ENCODE results near the gene NDUFAF8. TPM values are rescaled to one million over a fixed set of nuclear protein-coding genes. Genes with fewer than 3 reads are reported as not detected.

The NDUFAF8 gene
- total RNA-seq, 1 donor from 2014 or later: 15.7 TPM

DNA sequence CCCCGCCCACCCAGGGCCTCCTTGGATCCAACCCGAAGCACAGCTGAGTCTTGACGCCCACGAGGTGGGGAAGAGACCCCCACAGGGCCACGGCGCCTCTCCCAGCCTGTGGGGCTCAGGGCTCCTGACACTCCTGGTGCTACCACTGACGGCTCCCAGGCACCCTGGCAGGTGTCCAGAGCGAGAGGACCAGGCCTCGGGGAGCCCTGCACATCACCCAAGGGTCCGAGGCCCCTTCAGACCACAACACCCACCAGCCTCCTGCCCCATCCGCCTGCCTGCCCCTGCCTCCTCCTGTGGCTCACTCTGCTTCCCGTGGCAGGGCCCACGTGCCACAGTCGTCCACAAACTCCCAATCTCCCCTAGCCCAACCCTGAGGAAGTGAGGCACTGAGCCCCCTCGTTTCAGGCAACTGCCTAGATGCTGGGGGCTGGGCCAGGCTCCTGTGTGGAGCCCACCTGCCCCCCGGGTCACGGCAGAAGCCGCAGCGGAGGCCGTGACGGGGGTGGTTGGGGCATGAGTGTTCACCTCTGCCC lies 44.8 kb upstream of the NDUFAF8 start:
- Histone ChIP-seq H3K27ac (ENCODE audit: low read depth, low read length) (no peak overlapping the region), H3K4me1 (ENCODE audit: control insufficient read depth in 3 of 3, insufficient read depth in 3 of 3, low read length in 3 of 3) (peaks cover 0 to 3% (median 0%) of the 10 kb centered on the region in 3 donors), H3K9ac (ENCODE audit: low read depth in 1 of 3, low read length in 3 of 3) (no peak overlapping the region), H3K4me3 (ENCODE audit: low read length in 3 of 3) (no peak overlapping the region), H3K36me3 (ENCODE audit: control insufficient read depth in 3 of 3, insufficient read depth in 3 of 3, low read length in 3 of 3) (peaks cover 2 to 8% (median 4%) of the 10 kb centered on the region in 3 donors), H3K27me3 (ENCODE audit: control insufficient read depth in 3 of 3, insufficient read depth in 3 of 3, low read length in 3 of 3) (no peaks in the 10 kb centered on the region), H3K9me3 (ENCODE audit: control insufficient read depth in 3 of 3, low read length in 3 of 3) (no peaks in the 10 kb centered on the region)

GRCh38 chr17:81194941-81195901 lies 43.9 kb upstream of the NDUFAF8 start:
- Histone ChIP-seq H3K36me3 (ENCODE audit: control insufficient read depth in 3 of 3, insufficient read depth in 3 of 3, low read length in 3 of 3) (peaks cover 2 to 7% (median 6%) of the 10 kb centered on the region in 3 donors), H3K9me3 (ENCODE audit: control insufficient read depth in 3 of 3, low read length in 3 of 3) (no peaks in the 10 kb centered on the region)

DNA sequence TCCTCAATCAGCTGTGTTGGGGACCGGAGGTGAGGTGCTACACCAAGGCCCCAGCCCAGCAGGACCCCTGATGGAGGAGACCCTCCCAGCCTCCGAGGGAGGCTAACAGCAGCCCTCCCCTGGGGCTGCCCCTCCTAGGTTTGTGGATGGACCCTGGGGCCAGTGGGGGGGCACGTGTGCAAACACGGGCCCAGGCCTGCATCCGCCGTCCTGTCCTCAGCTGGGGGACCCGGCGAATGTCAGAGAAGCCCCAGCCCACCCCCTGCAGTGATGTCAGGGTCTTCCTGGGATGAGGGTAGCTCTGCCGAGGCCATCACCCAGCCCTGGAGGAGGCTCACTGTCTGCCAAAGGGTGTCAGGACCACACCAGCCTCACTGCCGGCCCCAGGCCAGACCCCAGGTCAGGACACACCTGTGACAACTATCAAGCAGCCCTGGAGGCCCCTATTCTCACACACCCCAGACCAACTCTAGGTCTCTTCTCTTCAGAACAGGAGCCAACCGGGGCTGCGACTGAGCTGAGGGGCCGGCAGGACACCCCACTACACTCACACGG lies 43.1 kb upstream of the NDUFAF8 start:
- Histone ChIP-seq H3K9ac (ENCODE audit: low read depth in 1 of 3, low read length in 3 of 3) (no peak overlapping the region), H3K27me3 (ENCODE audit: control insufficient read depth in 3 of 3, insufficient read depth in 3 of 3, low read length in 3 of 3) (no peaks in the 10 kb centered on the region), H3K4me1 (ENCODE audit: control insufficient read depth in 3 of 3, insufficient read depth in 3 of 3, low read length in 3 of 3) (peaks cover 0 to 5% (median 0%) of the 10 kb centered on the region in 3 donors), H3K36me3 (ENCODE audit: control insufficient read depth in 3 of 3, insufficient read depth in 3 of 3, low read length in 3 of 3) (peaks cover 2 to 7% (median 6%) of the 10 kb centered on the region in 3 donors), H3K9me3 (ENCODE audit: control insufficient read depth in 3 of 3, low read length in 3 of 3) (no peaks in the 10 kb centered on the region), H3K27ac (ENCODE audit: low read depth, low read length) (no peak overlapping the region), H3K4me3 (ENCODE audit: low read length in 3 of 3) (no peak overlapping the region)

More at GRCh38 chr17:81194941-81195901, 43.9 kb upstream of the NDUFAF8 start:
- Histone ChIP-seq H3K27ac (ENCODE audit: low read depth, low read length) (no peak overlapping the region), H3K4me3 (ENCODE audit: low read length in 3 of 3) (no peak overlapping the region), H3K4me1 (ENCODE audit: control insufficient read depth in 3 of 3, insufficient read depth in 3 of 3, low read length in 3 of 3) (peaks cover 0 to 3% (median 0%) of the 10 kb centered on the region in 3 donors), H3K9ac (ENCODE audit: low read depth in 1 of 3, low read length in 3 of 3) (no peak overlapping the region), H3K27me3 (ENCODE audit: control insufficient read depth in 3 of 3, insufficient read depth in 3 of 3, low read length in 3 of 3) (no peaks in the 10 kb centered on the region)

DNA sequence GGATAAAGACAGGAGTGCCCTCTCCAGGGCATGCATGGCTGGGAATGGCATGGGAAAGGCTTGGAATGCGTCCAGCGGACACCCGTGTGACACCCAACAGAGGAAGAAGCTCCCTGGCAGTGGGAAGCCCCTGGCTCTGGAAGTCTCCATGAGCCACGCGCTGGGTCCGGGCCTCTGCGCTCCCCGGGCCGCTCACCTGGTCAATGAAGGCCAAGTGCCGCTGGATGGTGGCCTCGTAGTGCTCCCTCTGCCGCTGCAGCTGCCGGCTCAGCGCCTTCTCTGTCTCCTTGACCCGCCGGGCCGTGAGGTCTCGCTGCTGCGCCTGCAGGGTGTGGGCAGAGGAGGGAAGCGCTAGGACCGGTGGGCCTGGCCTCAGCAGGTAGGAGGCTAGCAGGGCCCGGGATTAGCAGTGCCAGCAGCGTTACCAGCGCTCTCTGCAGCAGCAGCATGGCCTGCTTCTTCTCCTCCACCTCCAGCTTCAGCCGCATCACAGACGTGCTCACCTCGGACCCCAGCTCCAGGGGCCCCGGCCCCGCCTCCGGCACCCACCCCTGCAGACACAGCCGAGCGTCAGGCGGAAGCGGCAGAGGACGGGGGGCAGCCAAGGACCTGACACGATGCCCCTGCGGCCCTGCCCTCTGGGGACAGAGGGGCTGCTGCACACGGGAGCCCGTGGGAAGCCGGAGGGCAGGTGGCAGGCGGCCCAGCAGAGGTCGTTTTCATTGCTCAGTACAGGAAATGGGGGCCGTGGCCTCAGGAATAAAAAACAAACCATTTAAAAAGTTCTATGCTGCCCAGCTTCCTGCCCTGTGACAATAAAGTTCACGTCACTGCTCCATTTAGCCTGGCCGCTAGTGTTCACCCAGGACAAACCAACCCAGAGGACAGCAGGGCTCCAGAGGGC lies 42.4 kb upstream of the NDUFAF8 start:
- no peak overlapping the region for H3K9ac ChIP-seq (ENCODE audit: low read depth in 1 of 3, low read length in 3 of 3)
- H3K4me3 ChIP-seq (ENCODE audit: low read length in 3 of 3): no peak overlapping the region
- H3K27me3 ChIP-seq (ENCODE audit: control insufficient read depth in 3 of 3, insufficient read depth in 3 of 3, low read length in 3 of 3): no peaks in the 10 kb centered on the region
- no peaks in the 10 kb centered on the region for H3K9me3 ChIP-seq (ENCODE audit: control insufficient read depth in 3 of 3, low read length in 3 of 3)
- peaks cover 0 to 5% (median 0%) of the 10 kb centered on the region in 3 donors for H3K4me1 ChIP-seq (ENCODE audit: control insufficient read depth in 3 of 3, insufficient read depth in 3 of 3, low read length in 3 of 3)
- peaks cover 0 to 7% (median 6%) of the 10 kb centered on the region in 3 donors for H3K36me3 ChIP-seq (ENCODE audit: control insufficient read depth in 3 of 3, insufficient read depth in 3 of 3, low read length in 3 of 3)
- no peak overlapping the region for H3K27ac ChIP-seq (ENCODE audit: low read depth, low read length)

DNA sequence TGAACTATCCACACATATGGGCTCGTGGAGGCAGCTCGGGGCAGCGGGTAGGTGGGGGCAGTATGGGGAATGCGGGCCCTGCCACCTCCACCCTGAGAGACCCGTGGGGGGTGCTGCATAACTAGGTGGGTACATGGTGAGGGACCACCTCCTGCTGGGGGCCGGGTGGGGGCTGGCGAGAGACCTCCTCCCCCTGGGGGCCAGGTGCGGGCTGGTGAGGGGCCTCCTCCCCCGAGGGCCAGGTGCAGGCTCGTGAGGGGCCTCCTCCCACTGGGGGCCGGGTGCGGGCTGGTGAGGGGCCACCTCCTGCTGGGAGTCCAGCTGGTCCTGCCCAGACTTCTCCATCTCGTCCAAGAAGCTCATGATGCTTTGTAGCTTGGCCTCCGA lies 41.7 kb upstream of the NDUFAF8 start:
- H3K4me1 ChIP-seq (ENCODE audit: control insufficient read depth in 3 of 3, insufficient read depth in 3 of 3, low read length in 3 of 3): peaks cover 0 to 5% (median 0%) of the 10 kb centered on the region in 3 donors
- H3K27me3 ChIP-seq (ENCODE audit: control insufficient read depth in 3 of 3, insufficient read depth in 3 of 3, low read length in 3 of 3): no peaks in the 10 kb centered on the region
- H3K4me3 ChIP-seq (ENCODE audit: low read length in 3 of 3): no peak overlapping the region
- no peak overlapping the region for H3K27ac ChIP-seq (ENCODE audit: low read depth, low read length)
- peaks cover 0 to 7% (median 6%) of the 10 kb centered on the region in 3 donors for H3K36me3 ChIP-seq (ENCODE audit: control insufficient read depth in 3 of 3, insufficient read depth in 3 of 3, low read length in 3 of 3)
- H3K9ac ChIP-seq (ENCODE audit: low read depth in 1 of 3, low read length in 3 of 3): no peak overlapping the region
- no peaks in the 10 kb centered on the region for H3K9me3 ChIP-seq (ENCODE audit: control insufficient read depth in 3 of 3, low read length in 3 of 3)

DNA sequence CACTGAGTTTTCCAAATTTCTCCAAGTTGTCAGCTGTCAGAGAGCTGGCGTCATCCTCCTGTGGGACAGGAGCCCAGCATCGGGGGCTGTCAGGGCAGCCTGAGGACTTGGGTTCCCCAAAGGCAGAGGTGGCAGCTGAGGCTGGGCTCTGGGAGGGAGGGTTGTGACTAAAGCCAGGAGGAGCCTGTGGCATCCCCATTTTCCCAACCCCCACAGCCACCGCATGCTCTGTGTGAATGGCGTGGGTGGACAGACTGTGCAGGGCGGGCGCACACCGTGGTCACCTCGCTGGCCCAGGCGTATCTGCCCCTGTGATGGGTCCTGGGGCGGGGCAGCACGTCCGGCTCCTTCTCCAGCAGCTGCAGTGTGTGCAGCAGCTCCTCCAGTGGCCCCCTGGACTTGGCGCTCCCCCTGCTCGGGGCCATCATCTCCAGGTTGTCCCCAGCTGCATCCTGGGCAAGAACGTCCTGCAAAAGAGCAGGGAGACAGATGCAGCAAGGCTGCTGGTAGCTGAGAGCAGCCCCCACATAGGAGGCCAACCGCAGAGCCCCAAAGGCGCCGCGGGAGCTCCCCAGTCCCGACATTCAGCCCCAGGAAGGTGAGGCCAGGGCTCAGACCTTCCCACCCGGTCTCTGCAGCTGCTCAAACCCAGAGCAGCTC lies 41.2 kb upstream of the NDUFAF8 start:
- no peaks in the 10 kb centered on the region for H3K9me3 ChIP-seq (ENCODE audit: control insufficient read depth in 3 of 3, low read length in 3 of 3)
- peaks cover 0 to 7% (median 6%) of the 10 kb centered on the region in 3 donors for H3K36me3 ChIP-seq (ENCODE audit: control insufficient read depth in 3 of 3, insufficient read depth in 3 of 3, low read length in 3 of 3)
- H3K4me3 ChIP-seq (ENCODE audit: low read length in 3 of 3): no peak overlapping the region
- no peak overlapping the region for H3K9ac ChIP-seq (ENCODE audit: low read depth in 1 of 3, low read length in 3 of 3)
- H3K4me1 ChIP-seq (ENCODE audit: control insufficient read depth in 3 of 3, insufficient read depth in 3 of 3, low read length in 3 of 3): peaks cover 0 to 5% (median 0%) of the 10 kb centered on the region in 3 donors
- no peaks in the 10 kb centered on the region for H3K27me3 ChIP-seq (ENCODE audit: control insufficient read depth in 3 of 3, insufficient read depth in 3 of 3, low read length in 3 of 3)
- no peak overlapping the region for H3K27ac ChIP-seq (ENCODE audit: low read depth, low read length)

GRCh38 chr17:81198826-81199481 lies 40.2 kb upstream of the NDUFAF8 start:
- H3K9ac ChIP-seq (ENCODE audit: low read depth in 1 of 3, low read length in 3 of 3): no peak overlapping the region
- H3K9me3 ChIP-seq (ENCODE audit: control insufficient read depth in 3 of 3, low read length in 3 of 3): no peaks in the 10 kb centered on the region
- no peak overlapping the region for H3K4me3 ChIP-seq (ENCODE audit: low read length in 3 of 3)
- no peaks in the 10 kb centered on the region for H3K27me3 ChIP-seq (ENCODE audit: control insufficient read depth in 3 of 3, insufficient read depth in 3 of 3, low read length in 3 of 3)
- peaks cover 0 to 9% (median 6%) of the 10 kb centered on the region in 3 donors for H3K36me3 ChIP-seq (ENCODE audit: control insufficient read depth in 3 of 3, insufficient read depth in 3 of 3, low read length in 3 of 3)
- H3K4me1 ChIP-seq (ENCODE audit: control insufficient read depth in 3 of 3, insufficient read depth in 3 of 3, low read length in 3 of 3): peaks cover 0 to 5% (median 0%) of the 10 kb centered on the region in 3 donors
- no peak overlapping the region for H3K27ac ChIP-seq (ENCODE audit: low read depth, low read length)

DNA sequence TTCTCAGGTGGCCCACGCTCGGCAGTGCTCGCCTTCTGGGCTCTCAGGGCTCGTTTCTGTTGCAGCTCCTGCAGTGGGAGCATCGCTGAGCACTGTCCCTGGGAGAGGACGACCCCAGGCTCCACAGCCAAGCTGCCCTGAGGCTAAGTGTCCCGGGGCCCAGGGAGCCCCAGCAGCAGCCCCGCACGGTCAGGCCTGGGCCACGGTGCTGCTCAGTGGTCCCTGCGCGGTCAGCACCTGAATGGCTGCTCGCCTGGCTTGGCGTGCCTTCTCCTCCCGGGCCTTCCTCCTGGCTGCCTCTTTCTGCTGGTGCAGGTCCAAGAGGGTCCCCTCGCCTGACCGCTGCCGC lies 39.7 kb upstream of the NDUFAF8 start:
- Histone ChIP-seq H3K27ac (ENCODE audit: low read depth, low read length) (no peak overlapping the region), H3K4me3 (ENCODE audit: low read length in 3 of 3) (no peak overlapping the region), H3K9me3 (ENCODE audit: control insufficient read depth in 3 of 3, low read length in 3 of 3) (no peaks in the 10 kb centered on the region), H3K36me3 (ENCODE audit: control insufficient read depth in 3 of 3, insufficient read depth in 3 of 3, low read length in 3 of 3) (peaks cover 0 to 9% (median 6%) of the 10 kb centered on the region in 3 donors), H3K4me1 (ENCODE audit: control insufficient read depth in 3 of 3, insufficient read depth in 3 of 3, low read length in 3 of 3) (peaks cover 0 to 5% (median 0%) of the 10 kb centered on the region in 3 donors), H3K9ac (ENCODE audit: low read depth in 1 of 3, low read length in 3 of 3) (no peak overlapping the region), H3K27me3 (ENCODE audit: control insufficient read depth in 3 of 3, insufficient read depth in 3 of 3, low read length in 3 of 3) (no peaks in the 10 kb centered on the region)

DNA sequence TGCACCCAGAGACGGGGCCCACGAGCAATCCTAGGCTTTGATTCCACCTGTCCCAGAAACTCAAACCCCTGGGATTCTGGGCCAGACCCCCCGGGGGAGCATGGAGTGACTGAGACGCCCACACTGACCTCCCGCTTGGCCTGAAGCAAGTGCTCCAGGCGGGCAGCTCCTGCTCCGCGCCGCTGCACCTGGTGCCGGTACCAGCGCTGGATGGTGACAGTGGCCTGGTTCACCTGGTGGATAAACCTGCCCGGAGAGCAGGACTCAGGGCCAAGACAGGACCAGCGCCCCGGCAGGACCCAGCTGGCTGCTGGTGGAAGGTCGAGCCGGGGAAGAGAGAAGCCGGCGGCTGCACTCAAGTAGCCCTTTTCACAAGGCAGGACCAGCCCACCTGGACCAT lies 38.9 kb upstream of the NDUFAF8 start:
- no peaks in the 10 kb centered on the region for H3K27me3 ChIP-seq (ENCODE audit: control insufficient read depth in 3 of 3, insufficient read depth in 3 of 3, low read length in 3 of 3)
- no peaks in the 10 kb centered on the region for H3K9me3 ChIP-seq (ENCODE audit: control insufficient read depth in 3 of 3, low read length in 3 of 3)
- H3K4me3 ChIP-seq (ENCODE audit: low read length in 3 of 3): no peak overlapping the region
- H3K4me1 ChIP-seq (ENCODE audit: control insufficient read depth in 3 of 3, insufficient read depth in 3 of 3, low read length in 3 of 3): peaks cover 0 to 5% (median 0%) of the 10 kb centered on the region in 3 donors
- no peak overlapping the region for H3K9ac ChIP-seq (ENCODE audit: low read depth in 1 of 3, low read length in 3 of 3)
- no peak overlapping the region for H3K27ac ChIP-seq (ENCODE audit: low read depth, low read length)
- H3K36me3 ChIP-seq (ENCODE audit: control insufficient read depth in 3 of 3, insufficient read depth in 3 of 3, low read length in 3 of 3): peaks cover 0 to 9% (median 6%) of the 10 kb centered on the region in 3 donors
